Activated CD4-positive, alpha-beta T cell treated with anti-CD3 and anti-CD28 coated beads for 48 hours (primary cell): Measurements from ENCODE around the gene PKD2L2.
A peak's percentile ranks its signal among the peaks of the same experiment; 100 is the strongest.
"Not testable (repeated sequence)": the region's sequence is repeated elsewhere in the genome, so short reads cannot be mapped to it uniquely, and the experiment has no call there.

Source experiments
- DNase-seq: peaks from one replicate; pipeline ENCODE4 v3.0.0-alpha.2; 2020

Gene PKD2L2

DNA sequence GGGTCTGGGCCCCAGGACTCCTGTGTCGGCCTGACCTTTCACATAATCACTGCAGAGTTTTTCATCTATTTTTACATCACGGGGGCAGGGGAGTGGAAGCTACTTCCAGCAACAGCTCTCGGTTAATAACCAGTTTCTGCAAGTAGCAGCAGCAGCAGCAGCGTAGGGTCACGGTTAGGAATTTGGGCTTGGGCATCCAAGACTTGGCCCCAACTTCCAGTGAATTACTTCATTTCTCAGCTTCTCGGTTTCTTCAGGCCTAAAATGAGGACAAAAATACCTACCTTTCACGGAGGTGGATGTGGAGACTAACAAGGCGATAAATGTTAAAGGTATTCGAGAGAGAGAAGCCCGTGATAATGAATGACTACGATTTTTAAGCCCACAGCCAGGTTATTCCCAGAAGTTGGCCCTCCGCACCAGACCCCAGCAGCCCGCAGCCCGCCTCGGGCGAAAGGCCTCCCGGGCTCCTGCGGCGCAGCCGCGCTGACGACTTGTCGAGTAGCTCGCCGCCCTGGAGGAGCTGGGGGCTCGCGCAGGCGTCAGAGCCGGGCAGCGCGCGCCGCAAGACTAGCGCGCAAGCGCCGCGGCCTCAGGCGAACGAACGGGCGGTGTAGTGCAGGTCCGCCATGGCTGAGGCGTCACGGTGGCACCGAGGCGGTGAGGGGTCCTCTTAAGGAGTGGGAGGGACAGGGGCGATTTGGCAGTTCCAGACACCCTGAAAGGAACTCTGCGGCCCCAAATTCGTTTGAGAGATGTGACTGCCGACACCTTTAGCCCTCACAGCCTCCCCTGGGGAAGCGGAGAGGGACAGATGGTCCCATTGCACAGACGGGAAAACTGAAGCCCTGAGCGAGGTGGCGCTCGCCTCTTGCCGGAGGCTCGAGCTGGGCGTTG lies at the start of gene PKD2L2:
TSS of gene PKD2L2 (plus strand) at position 595 of the 897 bp plus-strand sequence. CDS start at position 630, 35 bp downstream.
- peak; percentile 90 for DNase-seq

DNA sequence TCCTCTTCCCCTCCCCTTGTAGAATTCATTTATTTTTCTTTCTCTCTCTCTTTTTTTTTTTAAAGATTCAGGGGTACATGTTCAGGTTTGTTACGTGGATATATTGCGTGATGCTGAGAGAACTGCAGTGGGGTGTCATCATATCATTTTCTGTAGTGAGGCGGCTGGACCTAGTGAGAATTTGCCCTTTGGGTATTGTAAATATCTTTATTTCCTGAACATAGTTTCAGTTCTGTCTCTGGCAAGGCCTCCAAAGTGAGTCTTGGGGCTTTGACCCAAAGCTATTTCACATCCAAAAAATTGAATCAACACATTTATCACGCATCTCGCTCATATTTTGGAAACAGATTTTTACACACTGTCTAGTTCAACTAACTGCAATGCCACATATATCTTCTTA lies 47.0 kb upstream of the PKD2L2 start:
- DNase-seq, result no peak

GRCh38 chr5:137843676-137844299 lies 45.5 kb upstream of the PKD2L2 start:
- no peak for DNase-seq

DNA sequence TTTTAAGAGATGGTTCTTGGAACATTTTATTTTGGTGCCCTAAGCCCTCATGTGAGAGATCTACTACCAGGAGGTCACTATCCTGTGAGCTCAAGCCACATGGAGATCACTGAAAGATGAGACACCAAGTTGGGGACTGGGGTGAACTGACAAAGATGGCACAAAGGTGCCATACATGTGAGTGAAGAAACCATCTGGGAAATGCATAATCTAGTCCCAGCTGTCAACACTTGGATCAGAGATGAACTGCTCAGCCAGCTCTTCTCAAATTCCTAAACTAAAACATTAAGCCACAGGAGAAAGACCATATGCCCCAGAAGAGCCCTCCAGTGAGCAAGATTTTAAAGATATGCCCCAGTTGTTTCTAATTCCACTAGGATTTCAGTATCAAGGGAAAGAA lies 43.8 kb upstream of the PKD2L2 start:
- no peak for DNase-seq

- DNase-seq, result no peak
Measured at GRCh38 chr5:137847687-137848086, 41.6 kb upstream of the PKD2L2 start.

GRCh38 chr5:137853165-137853564 lies 36.1 kb upstream of the PKD2L2 start:
- DNase-seq, result not testable (repeated sequence)

- DNase-seq, result no peak
Measured at GRCh38 chr5:137856201-137856600, 33.1 kb upstream of the PKD2L2 start.

- no peak for DNase-seq
Measured at GRCh38 chr5:137856916-137857862, 32.1 kb upstream of the PKD2L2 start.

GRCh38 chr5:137858223-137858916 lies 30.9 kb upstream of the PKD2L2 start:
- DNase-seq, result no peak

GRCh38 chr5:137858954-137859353 lies 30.3 kb upstream of the PKD2L2 start:
- DNase-seq, result no peak

DNA sequence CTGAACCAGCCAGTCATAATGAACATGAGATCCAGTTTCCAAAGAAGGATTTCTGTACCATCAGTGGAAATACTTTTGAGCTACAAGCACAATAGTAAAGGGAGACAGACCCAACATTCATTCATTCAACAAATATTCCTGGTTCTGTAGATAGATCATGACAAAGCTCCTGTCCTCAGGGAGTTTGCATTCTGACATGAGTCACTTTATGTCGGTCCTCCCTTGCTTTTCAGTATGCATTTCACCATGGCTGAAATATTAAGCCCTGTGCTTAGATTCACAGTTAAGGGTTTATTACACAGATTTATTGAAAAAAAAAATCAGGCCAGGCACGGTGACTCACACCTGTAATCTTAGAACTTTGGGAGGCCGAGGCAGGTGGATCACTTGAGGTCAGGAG lies 27.0 kb upstream of the PKD2L2 start:
- no peak for DNase-seq

DNA sequence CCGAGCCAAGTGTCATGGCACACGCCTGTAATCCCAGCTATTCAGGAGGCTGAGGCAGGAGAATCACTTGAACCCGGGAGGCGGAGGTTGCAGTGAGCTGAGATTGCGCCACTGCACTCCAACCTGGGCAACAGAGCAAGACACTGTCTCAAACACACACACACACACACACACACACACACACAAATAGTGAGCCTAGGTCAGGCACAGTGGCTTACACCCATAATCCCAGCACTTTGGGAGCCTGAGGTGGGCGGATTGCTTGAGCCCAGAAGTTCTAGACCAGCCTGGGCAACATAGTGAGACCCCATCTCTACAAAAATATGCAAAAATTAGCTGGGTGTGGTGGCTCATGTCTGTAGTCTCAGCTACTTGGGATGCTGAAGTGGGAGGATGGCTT lies 25.6 kb upstream of the PKD2L2 start:
- not testable (repeated sequence) for DNase-seq

DNA sequence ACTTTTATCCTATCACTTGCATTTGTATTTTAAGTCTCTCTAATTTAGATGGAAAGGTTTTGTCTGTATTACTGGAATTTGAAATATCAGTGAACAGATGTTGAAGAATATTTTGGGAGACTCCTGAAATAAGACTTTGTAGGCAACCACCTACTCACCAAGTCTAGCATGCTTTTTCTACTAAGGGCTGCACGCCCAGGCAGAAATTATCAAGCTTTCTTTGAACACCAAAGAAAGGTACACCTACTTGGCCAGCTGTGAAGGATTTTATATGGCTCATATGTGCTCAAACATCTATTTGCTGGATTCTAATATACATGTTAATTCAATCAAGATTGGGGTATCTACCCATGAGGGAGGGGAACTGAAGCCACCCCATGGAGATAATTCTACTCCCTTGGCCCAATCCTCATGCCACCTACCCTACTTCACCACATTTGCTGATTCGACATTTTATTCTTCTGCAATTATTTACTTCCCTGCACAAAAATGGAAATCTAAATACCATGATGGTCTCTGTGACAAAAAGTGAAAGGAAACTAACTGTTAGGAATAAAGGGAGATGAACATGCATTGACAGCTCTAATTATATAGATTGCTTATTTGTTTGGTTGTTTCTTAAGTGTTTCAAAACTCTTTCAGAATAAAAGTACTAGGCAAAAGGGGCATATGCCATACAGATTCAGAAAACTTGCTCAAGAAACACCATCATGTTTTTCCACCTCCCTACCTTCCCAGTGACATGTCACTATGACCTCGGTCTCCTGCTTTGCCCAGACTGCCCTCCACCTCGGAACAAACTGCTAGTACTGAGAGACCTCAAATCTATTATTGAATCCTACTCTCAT lies 22.5 kb upstream of the PKD2L2 start:
- no peak for DNase-seq

- DNase-seq, result no peak
Measured at GRCh38 chr5:137867664-137868063, 21.6 kb upstream of the PKD2L2 start, which contains the start of gene MYOT. TSS of gene MYOT (plus strand) at chr5:137867860. CDS start at chr5:137870652, 2,792 bp downstream.

DNA sequence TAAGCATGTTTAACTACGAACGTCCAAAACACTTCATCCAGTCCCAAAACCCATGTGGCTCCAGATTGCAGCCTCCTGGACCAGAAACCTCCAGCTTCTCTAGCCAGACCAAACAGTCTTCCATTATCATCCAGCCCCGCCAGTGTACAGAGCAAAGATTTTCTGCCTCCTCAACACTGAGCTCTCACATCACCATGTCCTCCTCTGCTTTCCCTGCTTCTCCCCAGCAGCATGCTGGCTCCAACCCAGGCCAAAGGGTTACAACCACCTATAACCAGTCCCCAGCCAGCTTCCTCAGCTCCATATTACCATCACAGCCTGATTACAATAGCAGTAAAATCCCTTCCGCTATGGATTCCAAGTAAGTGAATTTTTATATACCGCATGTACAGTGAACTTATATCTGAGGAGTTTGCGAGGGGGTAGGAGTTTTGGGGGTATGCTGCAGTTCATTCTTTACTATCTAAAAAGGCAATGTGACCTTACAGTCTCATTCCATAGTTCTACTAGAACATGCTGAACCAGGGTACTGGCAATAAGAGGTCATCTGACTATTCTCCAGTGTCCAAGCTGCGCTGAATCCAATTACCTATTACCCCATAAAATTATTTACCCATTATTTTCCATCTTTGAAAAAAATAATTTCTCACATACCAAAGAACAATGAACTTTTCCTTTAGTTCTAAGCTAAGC lies 18.5 kb upstream of the PKD2L2 start:
- no peak for DNase-seq

- DNase-seq, result no peak
Measured at GRCh38 chr5:137871571-137871970, 17.7 kb upstream of the PKD2L2 start.

GRCh38 chr5:137872466-137872865 lies 16.8 kb upstream of the PKD2L2 start:
- no peak for DNase-seq

- DNase-seq, result no peak
Measured at GRCh38 chr5:137876101-137876500, 13.2 kb upstream of the PKD2L2 start.

GRCh38 chr5:137880313-137880712 lies 8.9 kb upstream of the PKD2L2 start:
- no peak for DNase-seq

DNA sequence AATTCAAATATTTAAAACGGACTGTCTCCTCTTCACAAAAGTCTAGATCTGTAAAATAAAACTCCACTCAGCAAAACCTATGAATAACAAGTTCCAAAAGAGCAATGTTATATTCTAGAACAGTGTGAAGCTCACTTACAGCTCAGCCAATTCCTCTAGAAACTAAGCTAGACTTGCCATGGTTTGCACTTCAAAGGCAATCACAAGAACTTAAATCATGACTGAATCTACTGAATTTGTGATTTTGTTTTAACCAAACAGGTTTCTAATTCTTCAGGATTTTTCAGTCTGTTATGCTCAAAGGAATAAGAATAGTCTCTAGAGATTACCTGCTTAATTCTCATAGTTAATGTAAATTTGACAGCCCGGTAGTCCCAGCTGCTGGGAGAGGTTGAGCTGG lies 1.4 kb upstream of the PKD2L2 start:
- DNase-seq, result no peak

- no peak for DNase-seq
Measured at GRCh38 chr5:137888466-137888862, 793 bp upstream of the PKD2L2 start.
